Liver (tissue), 3 donors: ENCODE measurements around the gene STYXL2.

ENCODE experiments used
- CTCF ChIP-seq: fragments of 150-350 bp; IDR thresholded peaks from 2 replicates; pipeline ENCODE4 v1.5.1; 2017; ENCODE audit warnings: improper control_type of control experiment, low read depth, low read length; ENCODE audit not compliant: missing input control
- JUND ChIP-seq, 2 donors: IDR thresholded peaks; 2 replicates each; pipeline ENCODE4 v1.6.1; 2016; ENCODE audit warnings: antibody characterized with exemption in 2 of 2
- TAF1 ChIP-seq: conservative IDR thresholded peaks from 2 replicates; pipeline ENCODE4 v1.6.1; 2016; ENCODE audit warnings: antibody characterized with exemption, mild to moderate bottlenecking
- TF ChIP-seq, protein P1 (sequence below): IDR thresholded peaks from 2 replicates; pipeline ENCODE4 v1.6.1; 2016; ENCODE audit warnings: antibody characterized with exemption
- donor health status: healthy.
- donor health status: healthy.

GRCh38 chr1:167077868-167078210 lies 16.0 kb upstream of the STYXL2 start:
- TF ChIP-seq TAF1 (no peak), JUND (IDR thresholded peaks at IDR 0.05) (no peak), CTCF (no peak)
- TF ChIP-seq, protein P1, sequence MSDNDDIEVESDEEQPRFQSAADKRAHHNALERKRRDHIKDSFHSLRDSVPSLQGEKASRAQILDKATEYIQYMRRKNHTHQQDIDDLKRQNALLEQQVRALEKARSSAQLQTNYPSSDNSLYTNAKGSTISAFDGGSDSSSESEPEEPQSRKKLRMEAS: no peak
